HEK293 (cell line): ENCODE data around the gene TJP3.
A peak's percentile ranks its signal among the peaks of the same experiment; 100 is the strongest.

Experiments used
- BCL11B ChIP-seq: fragments of 450-650 bp; formaldehyde crosslinking; IDR thresholded peaks from 2 replicates; pipeline ENCODE4 v1.5.1; 2016; ENCODE audit warnings: low read depth, missing biosample characterization, missing genetic modification characterization
- FEZF1 ChIP-seq: fragments of 450-650 bp; formaldehyde crosslinking; IDR thresholded peaks from 2 replicates; pipeline ENCODE4 v1.5.1; 2016; ENCODE audit warnings: missing biosample characterization, missing genetic modification characterization
- GLI4 ChIP-seq: fragments of 450-650 bp; formaldehyde crosslinking; IDR thresholded peaks from 2 replicates; pipeline ENCODE4 v1.5.1; 2016; ENCODE audit warnings: missing biosample characterization, missing genetic modification characterization
- HOXA7 ChIP-seq: sonication (generic); formaldehyde crosslinking; IDR thresholded peaks from 2 replicates; pipeline ENCODE4 v1.8.1; 2022; ENCODE audit warnings: missing genetic modification reagents, borderline replicate concordance
- MZF1 ChIP-seq: fragments of 450-650 bp; formaldehyde crosslinking; IDR thresholded peaks from 2 replicates; pipeline ENCODE4 v1.5.1; 2017; ENCODE audit warnings: missing biosample characterization, missing genetic modification characterization, borderline replicate concordance
- SP2 ChIP-seq: fragments of 450-650 bp; formaldehyde crosslinking; IDR thresholded peaks from 2 replicates; pipeline ENCODE4 v1.5.1; 2016; ENCODE audit warnings: missing biosample characterization, missing genetic modification characterization
- SP3 ChIP-seq: fragments of 450-650 bp; formaldehyde crosslinking; IDR thresholded peaks from 2 replicates; pipeline ENCODE4 v1.5.1; 2016; ENCODE audit warnings: missing biosample characterization, missing genetic modification characterization
- TSHZ1 ChIP-seq: fragments of 450-650 bp; formaldehyde crosslinking; IDR thresholded peaks from 2 replicates; pipeline ENCODE4 v1.5.1; 2016; ENCODE audit warnings: missing biosample characterization, missing genetic modification characterization, borderline replicate concordance
- ZBTB1 ChIP-seq: fragments of 450-650 bp; formaldehyde crosslinking; IDR thresholded peaks from 2 replicates; pipeline ENCODE4 v1.5.1; 2016; ENCODE audit warnings: missing biosample characterization, missing genetic modification characterization
- ZBTB17 ChIP-seq: fragments of 450-650 bp; formaldehyde crosslinking; IDR thresholded peaks from 2 replicates; pipeline ENCODE4 v1.5.1; 2016; ENCODE audit warnings: missing biosample characterization, missing genetic modification characterization
- ZBTB8A ChIP-seq: fragments of 450-650 bp; formaldehyde crosslinking; IDR thresholded peaks from 2 replicates; pipeline ENCODE4 v1.5.1; 2016; ENCODE audit warnings: missing biosample characterization, missing genetic modification characterization
- ZNF114 ChIP-seq: fragments of 450-650 bp; formaldehyde crosslinking; IDR thresholded peaks from 2 replicates; pipeline ENCODE4 v1.5.0; 2017; ENCODE audit warnings: missing biosample characterization, missing genetic modification characterization
- ZNF24 ChIP-seq: fragments of 450-650 bp; formaldehyde crosslinking; IDR thresholded peaks from 2 replicates; pipeline ENCODE4 v1.5.1; 2016; ENCODE audit warnings: missing biosample characterization, missing genetic modification characterization
- ZNF302 ChIP-seq: fragments of 450-650 bp; formaldehyde crosslinking; IDR thresholded peaks from 2 replicates; pipeline ENCODE4 v1.5.1; 2016; ENCODE audit warnings: missing biosample characterization, missing genetic modification characterization, low read depth
- ZNF311 ChIP-seq: fragments of 450-650 bp; formaldehyde crosslinking; IDR thresholded peaks from 2 replicates; pipeline ENCODE4 v1.5.1; 2017; ENCODE audit warnings: missing biosample characterization, missing genetic modification characterization, borderline replicate concordance
- ZNF324 ChIP-seq: fragments of 450-650 bp; formaldehyde crosslinking; IDR thresholded peaks from 2 replicates; pipeline ENCODE4 v1.5.1; 2016; ENCODE audit warnings: missing biosample characterization, missing genetic modification characterization
- ZNF335 ChIP-seq: fragments of 450-650 bp; formaldehyde crosslinking; conservative IDR thresholded peaks from 2 replicates; pipeline ENCODE4 v1.5.1; 2016; ENCODE audit warnings: missing biosample characterization, missing genetic modification characterization
- ZNF37A ChIP-seq: fragments of 450-650 bp; IDR thresholded peaks from 2 replicates; pipeline ENCODE4 v1.5.1; 2018; ENCODE audit warnings: missing biosample characterization, missing genetic modification characterization
- ZNF391 ChIP-seq: fragments of 450-650 bp; formaldehyde crosslinking; IDR thresholded peaks from 2 replicates; pipeline ENCODE4 v1.5.1; 2016; ENCODE audit warnings: low read depth, missing biosample characterization, missing genetic modification characterization, borderline replicate concordance
- ZNF423 ChIP-seq: fragments of 450-650 bp; formaldehyde crosslinking; IDR thresholded peaks from 2 replicates; pipeline ENCODE4 v1.5.1; 2016; ENCODE audit warnings: missing biosample characterization, missing genetic modification characterization
- ZNF433 ChIP-seq: fragments of 450-650 bp; formaldehyde crosslinking; IDR thresholded peaks from 2 replicates; pipeline ENCODE4 v1.5.1; 2016; ENCODE audit warnings: missing biosample characterization, missing genetic modification characterization, low read depth
- ZNF473 ChIP-seq: fragments of 450-650 bp; formaldehyde crosslinking; IDR thresholded peaks from 2 replicates; pipeline ENCODE4 v1.5.1; 2017; ENCODE audit warnings: missing biosample characterization, missing genetic modification characterization
- ZNF501 ChIP-seq: fragments of 450-650 bp; formaldehyde crosslinking; IDR thresholded peaks from 2 replicates; pipeline ENCODE4 v1.5.1; 2016; ENCODE audit warnings: missing biosample characterization, missing genetic modification characterization
- ZNF548 ChIP-seq: fragments of 450-650 bp; formaldehyde crosslinking; IDR thresholded peaks from 2 replicates; pipeline ENCODE4 v1.5.1; 2016; ENCODE audit warnings: missing biosample characterization, missing genetic modification characterization
- ZNF558 ChIP-seq: fragments of 450-650 bp; formaldehyde crosslinking; IDR thresholded peaks from 2 replicates; pipeline ENCODE4 v1.5.1; 2016; ENCODE audit warnings: missing biosample characterization, missing genetic modification characterization
- ZNF610 ChIP-seq: fragments of 450-650 bp; formaldehyde crosslinking; IDR thresholded peaks from 2 replicates; pipeline ENCODE4 v1.5.1; 2016; ENCODE audit warnings: missing biosample characterization, missing genetic modification characterization, borderline replicate concordance
- ZNF654 ChIP-seq: fragments of 450-650 bp; formaldehyde crosslinking; IDR thresholded peaks from 2 replicates; pipeline ENCODE4 v1.5.1; 2016; ENCODE audit warnings: low read depth, missing biosample characterization, missing genetic modification characterization
- ZNF792 ChIP-seq: fragments of 450-650 bp; formaldehyde crosslinking; IDR thresholded peaks from 2 replicates; pipeline ENCODE4 v1.5.1; 2016; ENCODE audit warnings: missing biosample characterization, missing genetic modification characterization
- TF ChIP-seq, protein P1 (sequence below): fragments of 450-650 bp; IDR thresholded peaks from 2 replicates; pipeline ENCODE4 v1.5.1; 2018; ENCODE audit warnings: missing biosample characterization, missing genetic modification characterization
- TF ChIP-seq, protein P2 (sequence below): fragments of 450-650 bp; formaldehyde crosslinking; IDR thresholded peaks from 2 replicates; pipeline ENCODE4 v1.5.1; 2016; ENCODE audit warnings: missing biosample characterization, missing genetic modification characterization
- TF ChIP-seq, protein P3 (sequence below): fragments of 450-650 bp; formaldehyde crosslinking; optimal IDR thresholded peaks from 2 replicates; pipeline ENCODE3; 2016; ENCODE audit warnings: missing biosample characterization, mild to moderate bottlenecking, missing genetic modification characterization

TJP3 gene

GRCh38 chr19:3700242-3701032 lies 7.7 kb upstream of the TJP3 start, which contains the start of gene PIP5K1C (continued):
- TF ChIP-seq ZBTB8A (no peak), ZNF558 (no peak), ZNF37A (no peak), ZNF792 (no peak), BCL11B (tag by site-specific recombination) (peak; percentile 65; the same call in 1 of the 2 replicates), ZNF391 (tag by site-specific recombination) (peak; percentile 15; the same call in 1 of the 2 replicates), ZNF114 (tag by site-specific recombination) (no peak), ZNF423 (tag by site-specific recombination) (no peak), HOXA7 (CRISPR knock-in tag) (no peak), ZNF501 (tag by site-specific recombination) (0 out of 2 replicates have a peak, but pooled peaks have one; percentile 16), ZNF24 (tag by site-specific recombination) (no peak), ZNF433 (tag by site-specific recombination) (no peak), ZNF473 (tag by site-specific recombination) (no peak), TSHZ1 (tag by site-specific recombination) (0 out of 2 replicates have a peak, but pooled peaks have one; percentile 41), ZNF324 (tag by site-specific recombination) (0 out of 2 replicates have a peak, but pooled peaks have one; percentile 48), ZBTB17 (tag by site-specific recombination) (peak; percentile 47; the same call in 1 of the 2 replicates), SP3 (tag by site-specific recombination) (peak; percentile 34; the same call in 1 of the 2 replicates), ZNF302 (tag by site-specific recombination) (no peak), MZF1 (tag by site-specific recombination) (no peak), ZNF654 (tag by site-specific recombination) (0 out of 2 replicates have a peak, but pooled peaks have one; percentile 31), FEZF1 (tag by site-specific recombination) (no peak), ZNF335 (peak; percentile 48), ZNF311 (tag by site-specific recombination) (no peak), ZNF548 (no peak), SP2 (peak; percentile 22; the same call in 1 of the 2 replicates), ZBTB1 (no peak), GLI4 (tag by site-specific recombination) (no peak), ZNF610 (no peak)
- TF ChIP-seq, protein P1, sequence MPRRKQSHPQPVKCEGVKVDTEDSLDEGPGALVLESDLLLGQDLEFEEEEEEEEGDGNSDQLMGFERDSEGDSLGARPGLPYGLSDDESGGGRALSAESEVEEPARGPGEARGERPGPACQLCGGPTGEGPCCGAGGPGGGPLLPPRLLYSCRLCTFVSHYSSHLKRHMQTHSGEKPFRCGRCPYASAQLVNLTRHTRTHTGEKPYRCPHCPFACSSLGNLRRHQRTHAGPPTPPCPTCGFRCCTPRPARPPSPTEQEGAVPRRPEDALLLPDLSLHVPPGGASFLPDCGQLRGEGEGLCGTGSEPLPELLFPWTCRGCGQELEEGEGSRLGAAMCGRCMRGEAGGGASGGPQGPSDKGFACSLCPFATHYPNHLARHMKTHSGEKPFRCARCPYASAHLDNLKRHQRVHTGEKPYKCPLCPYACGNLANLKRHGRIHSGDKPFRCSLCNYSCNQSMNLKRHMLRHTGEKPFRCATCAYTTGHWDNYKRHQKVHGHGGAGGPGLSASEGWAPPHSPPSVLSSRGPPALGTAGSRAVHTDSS: no peak
- TF ChIP-seq, protein P2, sequence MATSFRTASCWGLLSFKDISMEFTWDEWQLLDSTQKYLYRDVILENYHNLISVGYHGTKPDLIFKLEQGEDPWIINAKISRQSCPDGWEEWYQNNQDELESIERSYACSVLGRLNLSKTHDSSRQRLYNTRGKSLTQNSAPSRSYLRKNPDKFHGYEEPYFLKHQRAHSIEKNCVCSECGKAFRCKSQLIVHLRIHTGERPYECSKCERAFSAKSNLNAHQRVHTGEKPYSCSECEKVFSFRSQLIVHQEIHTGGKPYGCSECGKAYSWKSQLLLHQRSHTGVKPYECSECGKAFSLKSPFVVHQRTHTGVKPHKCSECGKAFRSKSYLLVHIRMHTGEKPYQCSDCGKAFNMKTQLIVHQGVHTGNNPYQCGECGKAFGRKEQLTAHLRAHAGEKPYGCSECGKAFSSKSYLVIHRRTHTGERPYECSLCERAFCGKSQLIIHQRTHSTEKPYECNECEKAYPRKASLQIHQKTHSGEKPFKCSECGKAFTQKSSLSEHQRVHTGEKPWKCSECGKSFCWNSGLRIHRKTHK (tag by site-specific recombination): no peak
- TF ChIP-seq, protein P3, sequence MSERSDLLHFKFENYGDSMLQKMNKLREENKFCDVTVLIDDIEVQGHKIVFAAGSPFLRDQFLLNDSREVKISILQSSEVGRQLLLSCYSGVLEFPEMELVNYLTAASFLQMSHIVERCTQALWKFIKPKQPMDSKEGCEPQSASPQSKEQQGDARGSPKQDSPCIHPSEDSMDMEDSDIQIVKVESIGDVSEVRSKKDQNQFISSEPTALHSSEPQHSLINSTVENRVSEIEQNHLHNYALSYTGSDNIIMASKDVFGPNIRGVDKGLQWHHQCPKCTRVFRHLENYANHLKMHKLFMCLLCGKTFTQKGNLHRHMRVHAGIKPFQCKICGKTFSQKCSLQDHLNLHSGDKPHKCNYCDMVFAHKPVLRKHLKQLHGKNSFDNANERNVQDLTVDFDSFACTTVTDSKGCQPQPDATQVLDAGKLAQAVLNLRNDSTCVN (tag by site-specific recombination): peak; percentile 36
